GM12865 (cell line): Measurements from ENCODE around the gene LAMB4.

Experiments used
- DNase-seq: peaks from one replicate; pipeline ENCODE4 v3.0.0; 2010; ENCODE audit warnings: low read depth
- H3K4me3 ChIP-seq: 2 replicates; pipeline ENCODE4 v1.5.1; 2011; ENCODE audit warnings: mild to moderate bottlenecking, low read depth, low read length, control low read depth
- CTCF ChIP-seq: IDR thresholded peaks from 2 replicates; pipeline ENCODE4 v1.5.1; 2011; ENCODE audit warnings: low read length, control low read depth, low read depth, inconsistent platforms; ENCODE audit not compliant: insufficient read depth; ENCODE audit errors: missing control alignments

The LAMB4 gene

GRCh38 chr7:107981466-107981865, 148.7 kb downstream of the LAMB4 start:
- no peak for TF ChIP-seq CTCF
- DNase-seq, result no peak
- H3K4me3 ChIP-seq, result no peak overlapping the region

GRCh38 chr7:107980671-107981190, 149.4 kb downstream of the LAMB4 start:
- no peak for DNase-seq
- TF ChIP-seq CTCF, result no peak
- no peak overlapping the region for H3K4me3 ChIP-seq

GRCh38 chr7:107980171-107980570, 150.0 kb downstream of the LAMB4 start:
- TF ChIP-seq CTCF, result no peak
- DNase-seq, result no peak
- H3K4me3 ChIP-seq, result no peak overlapping the region

GRCh38 chr7:107978815-107979408, 151.2 kb downstream of the LAMB4 start:
- no peak for TF ChIP-seq CTCF
- no peak for DNase-seq

GRCh38 chr7:107977048-107977447, 153.1 kb downstream of the LAMB4 start:
- no peak for TF ChIP-seq CTCF
- no peak overlapping the region for H3K4me3 ChIP-seq
- DNase-seq, result no peak

More at GRCh38 chr7:107978815-107979408, 151.2 kb downstream of the LAMB4 start:
- no peak overlapping the region for H3K4me3 ChIP-seq

GRCh38 chr7:107976620-107977019, 153.5 kb downstream of the LAMB4 start:
- TF ChIP-seq CTCF, result no peak
- DNase-seq, result no peak
- H3K4me3 ChIP-seq, result no peak overlapping the region

- DNase-seq, result no peak
- no peak for TF ChIP-seq CTCF
- no peak overlapping the region for H3K4me3 ChIP-seq
These were observed 154.7 kb downstream of the LAMB4 start for GRCh38 chr7:107975394-107976013.
